ENCODE measurements around the gene IRF4. TPM values are rescaled to one million over a fixed set of nuclear protein-coding genes. Genes with fewer than 3 reads are reported as not detected.

IRF4 gene
- total RNA-seq, 2 donors from 2014 or later = 1.1 to 1.8 TPM

DNA sequence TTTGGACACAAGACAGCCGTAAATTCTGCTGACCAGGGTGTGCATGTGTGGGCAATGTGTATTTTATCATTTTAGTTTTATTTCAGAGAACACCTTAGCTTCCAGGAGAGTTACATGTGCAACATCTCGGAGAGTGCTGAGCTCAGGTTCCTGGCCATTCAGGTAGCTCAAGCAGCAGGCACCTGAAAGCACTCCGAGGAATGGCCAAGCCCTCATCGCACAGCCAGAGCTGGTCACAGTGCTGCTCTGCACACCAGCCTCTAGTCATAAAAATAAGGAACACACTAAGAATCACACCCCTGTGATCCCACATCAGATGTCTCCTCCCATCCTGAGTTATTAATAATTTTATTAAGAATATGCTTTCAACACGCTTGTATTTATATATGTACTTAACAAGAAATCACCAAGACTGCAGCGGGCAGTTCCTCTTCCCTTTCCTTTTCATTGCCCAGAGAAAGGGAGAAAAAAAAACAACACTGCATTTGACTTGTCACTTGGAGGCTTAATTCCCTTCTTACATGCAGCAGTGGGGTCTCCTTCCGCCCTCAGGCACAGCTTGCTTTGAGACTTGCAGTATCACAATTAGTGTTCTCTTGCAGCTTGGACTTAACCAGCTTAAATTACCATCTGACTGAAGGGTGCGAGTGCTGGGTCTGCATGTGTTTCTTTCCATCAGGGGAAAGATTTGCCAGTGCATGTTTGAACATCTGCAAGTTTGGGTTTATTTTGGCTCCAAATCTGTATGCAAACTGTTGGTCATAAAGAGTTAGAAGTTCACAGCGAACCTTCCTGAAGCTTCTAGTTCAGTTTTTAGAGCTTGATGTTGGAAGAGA is 36.0 kb upstream of the IRF4 start:
- H3K9me3 ChIP-seq = no peaks in the 10 kb centered on the region

DNA sequence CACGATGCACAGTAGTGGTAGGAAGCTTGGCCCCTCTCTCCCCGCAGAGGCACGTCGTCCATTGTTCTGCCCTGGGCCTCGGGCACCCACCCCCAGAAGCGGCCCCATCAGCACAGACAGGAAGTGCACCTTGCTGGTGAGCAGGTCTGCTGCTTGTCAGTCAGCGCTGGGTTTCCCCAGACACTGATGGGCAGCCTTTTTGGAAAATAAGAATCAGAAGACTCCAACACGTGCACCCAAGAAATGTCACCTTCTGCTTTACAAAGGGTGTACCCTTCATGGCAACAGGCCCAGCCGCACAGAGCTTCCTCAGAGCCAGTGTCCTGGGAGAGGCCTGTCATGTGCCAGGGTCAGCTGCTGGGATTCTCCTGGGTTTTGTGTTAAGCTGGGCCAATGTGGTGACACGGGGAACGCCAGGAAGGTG is 34.7 kb upstream of the IRF4 start:
- Histone ChIP-seq H3K9me3 (no peaks in the 10 kb centered on the region), H3K4me1 (ENCODE audit: control insufficient read depth in 1 of 2, low read depth in 2 of 2) (no peaks in the 10 kb centered on the region), H3K36me3 (no peaks in the 10 kb centered on the region), H3K27ac (no peak overlapping the region), H3K4me3 (no peak overlapping the region), H3K27me3 (replicated peaks; ENCODE audit: insufficient read depth) (no peaks in the 10 kb centered on the region)
- TF ChIP-seq, protein P1, sequence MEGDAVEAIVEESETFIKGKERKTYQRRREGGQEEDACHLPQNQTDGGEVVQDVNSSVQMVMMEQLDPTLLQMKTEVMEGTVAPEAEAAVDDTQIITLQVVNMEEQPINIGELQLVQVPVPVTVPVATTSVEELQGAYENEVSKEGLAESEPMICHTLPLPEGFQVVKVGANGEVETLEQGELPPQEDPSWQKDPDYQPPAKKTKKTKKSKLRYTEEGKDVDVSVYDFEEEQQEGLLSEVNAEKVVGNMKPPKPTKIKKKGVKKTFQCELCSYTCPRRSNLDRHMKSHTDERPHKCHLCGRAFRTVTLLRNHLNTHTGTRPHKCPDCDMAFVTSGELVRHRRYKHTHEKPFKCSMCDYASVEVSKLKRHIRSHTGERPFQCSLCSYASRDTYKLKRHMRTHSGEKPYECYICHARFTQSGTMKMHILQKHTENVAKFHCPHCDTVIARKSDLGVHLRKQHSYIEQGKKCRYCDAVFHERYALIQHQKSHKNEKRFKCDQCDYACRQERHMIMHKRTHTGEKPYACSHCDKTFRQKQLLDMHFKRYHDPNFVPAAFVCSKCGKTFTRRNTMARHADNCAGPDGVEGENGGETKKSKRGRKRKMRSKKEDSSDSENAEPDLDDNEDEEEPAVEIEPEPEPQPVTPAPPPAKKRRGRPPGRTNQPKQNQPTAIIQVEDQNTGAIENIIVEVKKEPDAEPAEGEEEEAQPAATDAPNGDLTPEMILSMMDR (IDR thresholded peaks at IDR 0.05) = no peak
- DNase-seq (ENCODE audit: low spot score) (no peak), ATAC-seq (ENCODE audit: insufficient number of reproducible peaks, low FRiP score, low read depth) (no peak)

More for the DNA sequence above, 36.0 kb upstream of the IRF4 start:
- DNase-seq (ENCODE audit: low spot score) = no peak
- TF ChIP-seq, protein P1 (IDR thresholded peaks at IDR 0.05) = no peak
- H3K36me3 ChIP-seq = no peaks in the 10 kb centered on the region
- no peaks in the 10 kb centered on the region for H3K27me3 ChIP-seq (replicated peaks; ENCODE audit: insufficient read depth)
- no peak for ATAC-seq (ENCODE audit: insufficient number of reproducible peaks, low FRiP score, low read depth)
- no peak overlapping the region for H3K27ac ChIP-seq
- H3K4me3 ChIP-seq = no peak overlapping the region
- no peaks in the 10 kb centered on the region for H3K4me1 ChIP-seq (ENCODE audit: control insufficient read depth in 1 of 2, low read depth in 2 of 2)

DNA sequence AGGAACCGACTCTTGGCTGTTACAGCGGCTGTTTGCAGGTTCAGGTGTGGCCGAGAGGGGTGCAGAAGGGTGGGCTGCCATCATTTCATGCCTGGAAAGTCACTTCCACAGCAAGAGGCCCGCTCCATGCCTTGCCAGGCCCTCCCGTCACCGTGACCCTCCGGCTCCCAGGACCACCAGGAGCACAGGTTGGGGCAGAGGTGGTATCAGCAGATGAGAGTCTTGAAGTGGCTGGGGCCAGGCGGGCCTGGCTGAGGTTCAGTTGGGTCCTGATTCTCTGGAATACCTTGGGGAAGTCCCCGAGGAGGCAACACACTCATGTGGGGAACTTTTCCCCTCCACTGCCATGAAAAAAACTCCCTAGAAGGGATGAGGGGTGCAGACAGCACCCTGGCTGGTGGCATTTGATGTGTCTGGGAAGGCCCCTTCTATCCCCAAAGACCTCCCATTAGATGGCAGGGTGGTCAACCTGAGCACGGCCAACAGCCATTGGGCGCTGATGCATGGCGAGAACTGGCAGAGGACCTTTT is 34.2 kb upstream of the IRF4 start:
- H3K9me3 ChIP-seq = no peaks in the 10 kb centered on the region
- no peaks in the 10 kb centered on the region for H3K27me3 ChIP-seq (replicated peaks; ENCODE audit: insufficient read depth)
- TF ChIP-seq, protein P1 (IDR thresholded peaks at IDR 0.05) = no peak
- no peaks in the 10 kb centered on the region for H3K4me1 ChIP-seq (ENCODE audit: control insufficient read depth in 1 of 2, low read depth in 2 of 2)
- no peak overlapping the region for H3K4me3 ChIP-seq
- ATAC-seq (ENCODE audit: insufficient number of reproducible peaks, low FRiP score, low read depth) (no peak), DNase-seq (ENCODE audit: low spot score) (no peak)
- H3K27ac ChIP-seq = no peak overlapping the region
- no peaks in the 10 kb centered on the region for H3K36me3 ChIP-seq

DNA sequence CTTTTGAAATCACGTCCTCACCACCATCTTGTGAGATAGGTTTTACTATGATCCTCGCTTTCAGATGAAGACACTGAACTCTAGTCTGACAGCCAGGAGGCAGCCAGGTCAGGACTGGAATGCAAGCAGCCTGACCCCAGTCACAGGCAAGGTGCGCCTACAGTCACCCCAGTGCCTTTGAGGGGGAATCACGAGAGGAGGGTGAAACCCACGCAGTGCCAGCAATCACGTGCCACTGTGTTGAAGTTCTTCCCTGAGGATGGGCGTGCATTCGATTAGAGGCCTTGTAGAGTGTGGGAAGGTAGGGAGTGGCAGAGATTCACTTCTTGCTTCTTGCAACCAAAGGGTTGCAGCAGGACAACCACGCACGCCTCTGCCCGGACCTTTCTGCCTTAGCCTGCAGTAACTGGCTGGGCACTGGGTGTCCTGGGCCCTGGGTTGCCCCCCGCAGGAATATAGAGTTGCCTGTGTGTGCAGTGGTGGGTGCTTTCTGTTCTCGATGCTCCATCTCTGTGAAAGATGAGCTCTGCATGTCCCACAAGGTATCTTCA is 33.7 kb upstream of the IRF4 start:
- H3K9me3 ChIP-seq = no peaks in the 10 kb centered on the region
- ATAC-seq (ENCODE audit: insufficient number of reproducible peaks, low FRiP score, low read depth) (no peak), DNase-seq (ENCODE audit: low spot score) (no peak)
- H3K4me3 ChIP-seq = no peak overlapping the region
- no peaks in the 10 kb centered on the region for H3K4me1 ChIP-seq (ENCODE audit: control insufficient read depth in 1 of 2, low read depth in 2 of 2)
- H3K36me3 ChIP-seq = no peaks in the 10 kb centered on the region
- no peaks in the 10 kb centered on the region for H3K27me3 ChIP-seq (replicated peaks; ENCODE audit: insufficient read depth)
- no peak overlapping the region for H3K27ac ChIP-seq
- TF ChIP-seq, protein P1 (IDR thresholded peaks at IDR 0.05) = no peak

DNA sequence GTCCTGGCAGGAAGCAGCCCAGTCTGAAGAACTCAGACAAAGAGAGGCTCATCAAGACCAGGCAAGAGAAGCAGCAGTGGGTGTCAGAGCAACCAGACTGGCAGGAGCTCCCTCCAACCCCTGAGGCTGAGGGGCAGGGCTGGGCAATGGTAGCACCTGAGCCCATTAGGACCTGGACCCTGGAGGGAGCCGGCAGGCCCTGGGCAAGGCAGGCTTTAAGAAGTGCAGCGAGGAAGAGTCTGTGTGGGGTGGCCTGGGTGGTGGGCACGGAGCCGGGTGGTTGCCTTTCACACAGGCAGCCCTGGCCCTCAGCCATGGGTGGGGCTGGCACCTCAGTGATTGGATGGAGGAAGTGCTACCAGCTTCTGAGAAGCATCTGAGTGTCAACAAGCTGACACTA is 33.1 kb upstream of the IRF4 start:
- H3K9me3 ChIP-seq = peaks cover under 1% of the 10 kb centered on the region
- H3K36me3 ChIP-seq = no peaks in the 10 kb centered on the region
- H3K27ac ChIP-seq = no peak overlapping the region
- TF ChIP-seq, protein P1 (IDR thresholded peaks at IDR 0.05) = no peak
- no peaks in the 10 kb centered on the region for H3K27me3 ChIP-seq (replicated peaks; ENCODE audit: insufficient read depth)
- DNase-seq (ENCODE audit: low spot score) (no peak), ATAC-seq (ENCODE audit: insufficient number of reproducible peaks, low FRiP score, low read depth) (no peak)
- no peak overlapping the region for H3K4me3 ChIP-seq
- H3K4me1 ChIP-seq (ENCODE audit: control insufficient read depth in 1 of 2, low read depth in 2 of 2) = no peaks in the 10 kb centered on the region
